Measurements from ENCODE around the gene SERHL2.
"Not testable (repeated sequence)": the region's sequence is repeated elsewhere in the genome, so short reads cannot be mapped to it uniquely, and the experiment has no call there.

DNA sequence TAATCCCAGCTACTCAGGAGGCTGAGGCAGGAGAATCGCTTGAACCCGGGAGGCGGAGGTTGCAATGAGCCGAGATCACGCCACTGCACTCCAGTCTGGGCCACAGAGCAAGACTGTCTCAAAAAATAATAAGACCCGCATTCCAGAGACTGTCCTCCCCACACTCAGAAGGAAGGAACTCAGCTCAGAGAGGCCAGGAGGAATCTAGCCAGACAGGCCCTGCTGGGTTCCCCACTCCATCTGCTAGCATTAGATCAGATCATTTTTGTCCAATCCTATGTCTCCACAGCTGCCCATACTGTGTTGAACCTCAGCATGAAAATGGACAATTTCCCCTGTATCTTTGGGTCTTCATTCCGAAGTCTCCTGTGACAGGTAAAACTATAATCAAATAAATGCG lies 24.3 kb upstream of the SERHL2 start:
- not testable (repeated sequence) for TF ChIP-seq POLR2AphosphoS5, EP300 (IDR thresholded peaks at IDR 0.05)
- TF ChIP-seq, protein P1, sequence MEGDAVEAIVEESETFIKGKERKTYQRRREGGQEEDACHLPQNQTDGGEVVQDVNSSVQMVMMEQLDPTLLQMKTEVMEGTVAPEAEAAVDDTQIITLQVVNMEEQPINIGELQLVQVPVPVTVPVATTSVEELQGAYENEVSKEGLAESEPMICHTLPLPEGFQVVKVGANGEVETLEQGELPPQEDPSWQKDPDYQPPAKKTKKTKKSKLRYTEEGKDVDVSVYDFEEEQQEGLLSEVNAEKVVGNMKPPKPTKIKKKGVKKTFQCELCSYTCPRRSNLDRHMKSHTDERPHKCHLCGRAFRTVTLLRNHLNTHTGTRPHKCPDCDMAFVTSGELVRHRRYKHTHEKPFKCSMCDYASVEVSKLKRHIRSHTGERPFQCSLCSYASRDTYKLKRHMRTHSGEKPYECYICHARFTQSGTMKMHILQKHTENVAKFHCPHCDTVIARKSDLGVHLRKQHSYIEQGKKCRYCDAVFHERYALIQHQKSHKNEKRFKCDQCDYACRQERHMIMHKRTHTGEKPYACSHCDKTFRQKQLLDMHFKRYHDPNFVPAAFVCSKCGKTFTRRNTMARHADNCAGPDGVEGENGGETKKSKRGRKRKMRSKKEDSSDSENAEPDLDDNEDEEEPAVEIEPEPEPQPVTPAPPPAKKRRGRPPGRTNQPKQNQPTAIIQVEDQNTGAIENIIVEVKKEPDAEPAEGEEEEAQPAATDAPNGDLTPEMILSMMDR (IDR thresholded peaks at IDR 0.05) = not testable (repeated sequence)
